B cell (primary cell): ENCODE measurements around the gene CPM.

Source experiments
- EZH2 ChIP-seq: IDR thresholded peaks from 2 replicates; pipeline ENCODE4 v1.6.1; 2012; ENCODE audit warnings: borderline replicate concordance, low read depth, mild to moderate bottlenecking, moderate library complexity, low read length; ENCODE audit not compliant: insufficient read depth, poor library complexity, severe bottlenecking
- TF ChIP-seq, protein P1 (sequence below): fragments of 200-600 bp; IDR thresholded peaks from one replicate; pipeline ENCODE4 v1.8.0; 2022; ENCODE audit warnings: antibody characterized with exemption, mild to moderate bottlenecking

DNA sequence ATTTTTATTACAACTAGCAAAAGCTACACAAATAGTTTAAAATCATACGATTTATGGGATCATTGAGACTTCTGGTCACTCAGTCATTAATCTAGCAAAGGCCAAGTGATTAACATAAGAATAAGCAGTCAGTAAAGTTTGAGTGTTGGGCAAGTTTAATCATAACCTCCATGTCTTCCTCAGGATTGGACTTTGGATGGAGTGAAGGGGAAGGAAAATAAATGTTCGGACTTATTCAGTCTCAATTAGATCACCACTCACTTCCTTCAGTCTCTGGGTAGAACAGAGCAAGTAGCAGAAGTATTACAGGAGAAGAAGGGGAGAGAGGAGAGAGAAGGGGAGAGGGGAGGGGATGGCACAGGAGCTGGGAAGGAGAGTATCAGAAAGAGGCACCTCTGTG is 31.4 kb downstream of the CPM start:
- TF ChIP-seq, protein P1, sequence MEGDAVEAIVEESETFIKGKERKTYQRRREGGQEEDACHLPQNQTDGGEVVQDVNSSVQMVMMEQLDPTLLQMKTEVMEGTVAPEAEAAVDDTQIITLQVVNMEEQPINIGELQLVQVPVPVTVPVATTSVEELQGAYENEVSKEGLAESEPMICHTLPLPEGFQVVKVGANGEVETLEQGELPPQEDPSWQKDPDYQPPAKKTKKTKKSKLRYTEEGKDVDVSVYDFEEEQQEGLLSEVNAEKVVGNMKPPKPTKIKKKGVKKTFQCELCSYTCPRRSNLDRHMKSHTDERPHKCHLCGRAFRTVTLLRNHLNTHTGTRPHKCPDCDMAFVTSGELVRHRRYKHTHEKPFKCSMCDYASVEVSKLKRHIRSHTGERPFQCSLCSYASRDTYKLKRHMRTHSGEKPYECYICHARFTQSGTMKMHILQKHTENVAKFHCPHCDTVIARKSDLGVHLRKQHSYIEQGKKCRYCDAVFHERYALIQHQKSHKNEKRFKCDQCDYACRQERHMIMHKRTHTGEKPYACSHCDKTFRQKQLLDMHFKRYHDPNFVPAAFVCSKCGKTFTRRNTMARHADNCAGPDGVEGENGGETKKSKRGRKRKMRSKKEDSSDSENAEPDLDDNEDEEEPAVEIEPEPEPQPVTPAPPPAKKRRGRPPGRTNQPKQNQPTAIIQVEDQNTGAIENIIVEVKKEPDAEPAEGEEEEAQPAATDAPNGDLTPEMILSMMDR = no peak
- no peak for TF ChIP-seq EZH2
